OCI-LY3 (cell line): ENCODE data around the gene UBR7.

Experiments
- CTCF ChIP-seq: fragments of 200-600, 300-600 bp; sonication (generic); IDR thresholded peaks from 2 replicates; pipeline ENCODE4 v1.5.1; 2014; ENCODE audit warnings: antibody characterized with exemption, low read length, low read depth
- EZH2phosphoT487 ChIP-seq: fragments of 200-600 bp; shearing (Covaris generic); IDR thresholded peaks from 2 replicates; pipeline ENCODE4 v1.6.1; 2018; ENCODE audit warnings: antibody characterized with exemption, mixed run types, low read depth

- TF ChIP-seq CTCF (no peak), EZH2phosphoT487 (no peak)
Measured at GRCh38 chr14:93173943-93174395, 33.1 kb upstream of the UBR7 start.
